Uterus (tissue), 2 donors: ENCODE results near the gene UTP20.

Source experiments
- CTCF ChIP-seq, 4 experiments: fragments of 200-600 bp in 2 of 4; fragments of 450-650 bp in 2 of 4; sonication (generic) in 2 of 4; IDR thresholded peaks; one replicate each; pipeline ENCODE4 v1.5.1; 2016 to 2019; ENCODE audit warnings: antibody characterized with exemption in 4 of 4, mild to moderate bottlenecking in 2 of 4, moderate library complexity in 1 of 4
- POLR2A ChIP-seq, 2 donors: fragments of 450-650 bp; IDR thresholded peaks; one replicate each; pipeline ENCODE4 v1.6.1; 2016; ENCODE audit warnings: antibody characterized with exemption in 2 of 2, mild to moderate bottlenecking in 1 of 2, moderate library complexity in 1 of 2

- TF ChIP-seq CTCF (IDR thresholded peaks at IDR 0.05) (no peak), POLR2A (IDR thresholded peaks at IDR 0.05) (no peak)
These were observed 2.5 kb upstream of the UTP20 start for GRCh38 chr12:101277443-101277842.
